Ovary (tissue), 3 donors: ENCODE results near the gene STEAP1B.

Experiments used
- POLR2A ChIP-seq: fragments of 450-650 bp; IDR thresholded peaks from one replicate; pipeline ENCODE4 v1.6.1; 2017; ENCODE audit warnings: antibody characterized with exemption, mild to moderate bottlenecking, moderate library complexity
- TF ChIP-seq, protein P1 (sequence below), 3 donors: fragments of 450-650 bp in 2 of 3; fragments of 200-600 bp in 1 of 3; IDR thresholded peaks; one replicate each; pipeline versions ENCODE4 v1.5.1 to v1.8.0; 2016 to 2022; ENCODE audit warnings: antibody characterized with exemption in 3 of 3, mild to moderate bottlenecking in 1 of 3
- donor health status: DM: no; HTN: no; CAD: no.

DNA sequence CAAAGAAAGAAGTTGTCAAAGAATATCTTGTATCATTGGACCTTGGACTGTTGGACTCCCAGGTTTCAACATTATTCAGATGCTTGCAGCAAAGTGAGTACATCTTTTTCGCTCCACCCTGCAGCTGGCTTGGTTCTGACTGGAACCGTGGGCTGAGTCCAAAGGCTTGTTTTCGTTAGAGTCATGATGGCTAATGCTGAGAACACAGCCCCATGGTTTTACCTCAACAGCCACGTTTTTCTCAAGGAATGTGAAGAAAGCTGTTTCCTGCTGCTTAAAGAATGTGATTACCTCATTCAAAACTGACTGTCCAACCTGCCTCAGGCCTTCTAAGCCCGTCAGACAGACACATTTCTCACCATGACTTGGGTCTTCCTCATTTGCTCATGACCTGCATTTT lies 69.5 kb downstream of the STEAP1B start:
- TF ChIP-seq, protein P1, sequence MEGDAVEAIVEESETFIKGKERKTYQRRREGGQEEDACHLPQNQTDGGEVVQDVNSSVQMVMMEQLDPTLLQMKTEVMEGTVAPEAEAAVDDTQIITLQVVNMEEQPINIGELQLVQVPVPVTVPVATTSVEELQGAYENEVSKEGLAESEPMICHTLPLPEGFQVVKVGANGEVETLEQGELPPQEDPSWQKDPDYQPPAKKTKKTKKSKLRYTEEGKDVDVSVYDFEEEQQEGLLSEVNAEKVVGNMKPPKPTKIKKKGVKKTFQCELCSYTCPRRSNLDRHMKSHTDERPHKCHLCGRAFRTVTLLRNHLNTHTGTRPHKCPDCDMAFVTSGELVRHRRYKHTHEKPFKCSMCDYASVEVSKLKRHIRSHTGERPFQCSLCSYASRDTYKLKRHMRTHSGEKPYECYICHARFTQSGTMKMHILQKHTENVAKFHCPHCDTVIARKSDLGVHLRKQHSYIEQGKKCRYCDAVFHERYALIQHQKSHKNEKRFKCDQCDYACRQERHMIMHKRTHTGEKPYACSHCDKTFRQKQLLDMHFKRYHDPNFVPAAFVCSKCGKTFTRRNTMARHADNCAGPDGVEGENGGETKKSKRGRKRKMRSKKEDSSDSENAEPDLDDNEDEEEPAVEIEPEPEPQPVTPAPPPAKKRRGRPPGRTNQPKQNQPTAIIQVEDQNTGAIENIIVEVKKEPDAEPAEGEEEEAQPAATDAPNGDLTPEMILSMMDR (IDR thresholded peaks at IDR 0.05): no peak
- no peak for TF ChIP-seq POLR2A
